Sigmoid colon (tissue), 7 donors: Measurements from ENCODE around the gene HNRNPL. TPM values are rescaled to one million over a fixed set of nuclear protein-coding genes. Genes with fewer than 3 reads are reported as not detected.
"Not testable (repeated sequence)": the region's sequence is repeated elsewhere in the genome, so short reads cannot be mapped to it uniquely, and the experiment has no call there.

Experiments
- DNase-seq: peaks from one replicate; pipeline ENCODE4 v3.0.0-alpha.2; 2019
- H3K27ac ChIP-seq, 4 donors: fragments of 200-600 bp; sonication (generic); one replicate each; pipeline ENCODE4 v1.5.1; 2016 to 2019; ENCODE audit warnings: mild to moderate bottlenecking in 1 of 4
- H3K27me3 ChIP-seq, 3 donors: fragments of 200-600 bp; sonication (generic); one replicate each; pipeline ENCODE4 v1.5.1; 2019; ENCODE audit warnings: mild to moderate bottlenecking in 1 of 3
- H3K36me3 ChIP-seq, 4 donors: fragments of 200-600 bp; sonication (generic); one replicate each; pipeline ENCODE4 v1.5.1; 2016 to 2019
- H3K4me1 ChIP-seq, 4 donors: fragments of 200-600 bp; sonication (generic); one replicate each; pipeline ENCODE4 v1.5.1; 2017 to 2019
- H3K4me3 ChIP-seq, 4 donors: fragments of 200-600 bp; sonication (generic); one replicate each; pipeline ENCODE4 v1.5.1; 2017 to 2019; ENCODE audit warnings: mild to moderate bottlenecking in 2 of 4, moderate library complexity in 1 of 4
- H3K9me3 ChIP-seq, 4 donors: fragments of 200-600 bp in 3 of 4; sonication (generic) in 3 of 4; one replicate each; pipeline versions ENCODE4 v1.5.1 to v1.6.1; 2013 to 2019
- EP300 ChIP-seq, 4 donors: sonication (generic); formaldehyde crosslinking; IDR thresholded peaks; one replicate each; pipeline ENCODE4 v1.6.1; 2017; ENCODE audit warnings: antibody characterized with exemption in 4 of 4
- POLR2A ChIP-seq, 2 donors: fragments of 450-650 bp; IDR thresholded peaks; one replicate each; pipeline ENCODE4 v1.6.1; 2016; ENCODE audit warnings: antibody characterized with exemption in 2 of 2, mild to moderate bottlenecking in 2 of 2, moderate library complexity in 2 of 2
- POLR2AphosphoS5 ChIP-seq, 4 donors: sonication (generic); formaldehyde crosslinking; IDR thresholded peaks; one replicate each; pipeline ENCODE4 v1.6.1; 2017; ENCODE audit warnings: antibody characterized with exemption in 4 of 4
- WGBS, 2 donors: extraction: QIAGEN DNeasy Blood & Tissue Kit; methylation state at CpG; one replicate each; pipeline ENCODE4 v1.1.7; 2013; 5-methylcytosine and 5-hydroxymethylcytosine counted together
- intact Hi-C: fragments of 100-400 bp; cut with DNase I; formaldehyde crosslinking; loops from one replicate; pipeline ENCODE4 v1.15.1; 2023
- polyA plus RNA-seq, 3 donors: library from polyadenylated mRNA; stranded (reverse); fragments of 200-250 nt; gene quantifications; one replicate each; pipeline ENCODE4 v1.2.3, GENCODE V29; 2013
- total RNA-seq, 4 donors: library from RNA; depleted of rRNA; stranded (reverse); fragments of >200 nt; gene quantifications; one replicate each; pipeline ENCODE4 v1.1.0, GENCODE V29; 2016
- TF ChIP-seq, protein P1 (sequence below), 4 experiments: fragments of 450-650 bp in 3 of 4; fragments of 200-600 bp in 1 of 4; IDR thresholded peaks; one replicate each; pipeline ENCODE4 v1.5.1; 2016 to 2019; ENCODE audit warnings: antibody characterized with exemption in 4 of 4, mild to moderate bottlenecking in 3 of 4, moderate library complexity in 2 of 4
- donor health status: healthy with polysubstance abuse.
- donor health status: Bipolar disorder and iron deficiency.
- donor health status: healthy.

Gene HNRNPL
- total and polyA plus RNA-seq, 7 donors = 115 to 206 (median 160) TPM

DNA sequence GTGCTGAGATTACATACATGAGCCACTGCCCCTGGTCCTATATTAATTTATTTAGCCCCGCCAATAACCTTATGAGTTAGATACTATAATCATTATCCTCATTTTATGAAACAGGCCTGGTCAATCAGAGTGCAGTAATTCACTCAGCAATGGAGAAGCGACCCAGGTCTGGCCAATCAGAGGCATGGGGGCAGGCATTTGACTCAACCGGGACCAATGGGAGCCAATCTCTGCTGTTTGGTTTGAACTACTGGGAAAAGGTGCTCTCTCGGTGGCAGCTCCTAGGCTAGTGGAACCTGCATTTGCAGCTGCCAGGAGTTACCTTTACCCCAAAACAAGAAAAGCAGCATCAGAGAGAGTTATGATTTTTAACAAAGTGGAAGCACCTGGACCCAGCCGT, 43.1 kb upstream of the HNRNPL start:
- no peaks in the 10 kb centered on the region for H3K27me3 ChIP-seq
- intact Hi-C loops = no loop called here
- DNase-seq = no peak
- no peak overlapping the region for H3K27ac ChIP-seq
- no peak overlapping the region for H3K4me3 ChIP-seq
- H3K4me1 ChIP-seq = peaks cover 0 to 34% (median 17%) of the 10 kb centered on the region in 4 donors
- WGBS, 2 donors = 84 to 88% methylated on average over 5 of the region's 5 CpGs
- no peaks in the 10 kb centered on the region for H3K9me3 ChIP-seq
- TF ChIP-seq EP300 (IDR thresholded peaks at IDR 0.05) (no peak), POLR2A (IDR thresholded peaks at IDR 0.05) (no peak), POLR2AphosphoS5 (IDR thresholded peaks at IDR 0.05) (no peak)
- TF ChIP-seq, protein P1, sequence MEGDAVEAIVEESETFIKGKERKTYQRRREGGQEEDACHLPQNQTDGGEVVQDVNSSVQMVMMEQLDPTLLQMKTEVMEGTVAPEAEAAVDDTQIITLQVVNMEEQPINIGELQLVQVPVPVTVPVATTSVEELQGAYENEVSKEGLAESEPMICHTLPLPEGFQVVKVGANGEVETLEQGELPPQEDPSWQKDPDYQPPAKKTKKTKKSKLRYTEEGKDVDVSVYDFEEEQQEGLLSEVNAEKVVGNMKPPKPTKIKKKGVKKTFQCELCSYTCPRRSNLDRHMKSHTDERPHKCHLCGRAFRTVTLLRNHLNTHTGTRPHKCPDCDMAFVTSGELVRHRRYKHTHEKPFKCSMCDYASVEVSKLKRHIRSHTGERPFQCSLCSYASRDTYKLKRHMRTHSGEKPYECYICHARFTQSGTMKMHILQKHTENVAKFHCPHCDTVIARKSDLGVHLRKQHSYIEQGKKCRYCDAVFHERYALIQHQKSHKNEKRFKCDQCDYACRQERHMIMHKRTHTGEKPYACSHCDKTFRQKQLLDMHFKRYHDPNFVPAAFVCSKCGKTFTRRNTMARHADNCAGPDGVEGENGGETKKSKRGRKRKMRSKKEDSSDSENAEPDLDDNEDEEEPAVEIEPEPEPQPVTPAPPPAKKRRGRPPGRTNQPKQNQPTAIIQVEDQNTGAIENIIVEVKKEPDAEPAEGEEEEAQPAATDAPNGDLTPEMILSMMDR (IDR thresholded peaks at IDR 0.05) = no peak
- peaks cover 10 to 46% (median 21%) of the 10 kb centered on the region in 4 donors for H3K36me3 ChIP-seq

DNA sequence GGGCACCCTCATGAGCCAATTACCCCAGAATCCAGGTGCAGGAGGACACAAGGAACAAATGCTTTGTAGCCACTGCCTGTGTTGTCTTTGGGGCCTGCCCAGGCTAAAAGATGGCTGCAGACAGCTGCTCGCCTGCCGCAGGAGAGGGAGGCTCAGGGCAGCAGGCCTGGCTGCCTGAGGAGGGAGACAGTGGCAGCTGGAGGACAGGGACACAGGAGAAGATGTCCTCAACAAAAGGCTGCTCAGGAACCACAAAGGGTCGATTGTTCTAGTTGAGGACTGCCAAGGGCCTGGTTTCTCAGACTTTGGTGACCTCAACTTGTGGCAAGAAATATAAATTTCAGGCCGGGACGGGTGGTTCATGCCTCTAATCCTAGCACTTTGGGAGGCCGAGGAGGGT, 42.0 kb upstream of the HNRNPL start:
- H3K36me3 ChIP-seq = peaks cover 10 to 49% (median 21%) of the 10 kb centered on the region in 4 donors
- TF ChIP-seq EP300 (IDR thresholded peaks at IDR 0.05) (no peak), POLR2AphosphoS5 (IDR thresholded peaks at IDR 0.05) (no peak), POLR2A (IDR thresholded peaks at IDR 0.05) (no peak)
- TF ChIP-seq, protein P1 (IDR thresholded peaks at IDR 0.05) = no peak
- intact Hi-C loops = no loop called here
- no peaks in the 10 kb centered on the region for H3K9me3 ChIP-seq
- no peak overlapping the region for H3K4me3 ChIP-seq
- no peak overlapping the region for H3K27ac ChIP-seq
- DNase-seq = no peak
- WGBS, 2 donors = 93 to 94% methylated on average over 6 of the region's 6 CpGs
- peaks cover 0 to 27% (median 7%) of the 10 kb centered on the region in 4 donors for H3K4me1 ChIP-seq
- H3K27me3 ChIP-seq = no peaks in the 10 kb centered on the region

DNA sequence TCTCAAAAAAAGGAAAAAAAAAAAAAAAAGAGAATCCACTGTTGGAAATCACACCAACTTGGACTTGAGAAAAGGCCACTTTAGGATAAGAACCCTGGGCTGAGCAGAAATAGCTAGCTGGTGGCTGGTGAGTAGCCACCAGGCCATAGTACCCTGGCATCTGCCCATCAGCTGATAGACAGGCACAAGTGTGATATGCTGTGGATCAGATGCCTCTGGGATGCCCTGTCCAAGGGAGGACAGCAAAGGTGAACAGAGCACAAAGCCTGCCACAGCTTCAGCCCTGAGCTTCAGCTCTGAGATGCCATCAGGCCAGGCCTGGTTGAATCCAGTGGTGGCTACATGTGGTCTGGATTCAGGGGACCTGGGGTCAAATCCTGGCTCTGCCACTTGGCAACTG, 40.9 kb upstream of the HNRNPL start:
- Histone ChIP-seq H3K27me3 (no peaks in the 10 kb centered on the region), H3K9me3 (no peaks in the 10 kb centered on the region), H3K4me1 (peaks cover 0 to 27% (median 12%) of the 10 kb centered on the region in 4 donors), H3K4me3 (no peak overlapping the region), H3K27ac (no peak overlapping the region), H3K36me3 (peaks cover 10 to 49% (median 21%) of the 10 kb centered on the region in 4 donors)
- TF ChIP-seq, protein P1 (IDR thresholded peaks at IDR 0.05) = no peak
- TF ChIP-seq EP300 (IDR thresholded peaks at IDR 0.05) (no peak), POLR2AphosphoS5 (IDR thresholded peaks at IDR 0.05) (no peak), POLR2A (IDR thresholded peaks at IDR 0.05) (no peak)
- intact Hi-C loops = no loop called here
- DNase-seq = no peak

DNA sequence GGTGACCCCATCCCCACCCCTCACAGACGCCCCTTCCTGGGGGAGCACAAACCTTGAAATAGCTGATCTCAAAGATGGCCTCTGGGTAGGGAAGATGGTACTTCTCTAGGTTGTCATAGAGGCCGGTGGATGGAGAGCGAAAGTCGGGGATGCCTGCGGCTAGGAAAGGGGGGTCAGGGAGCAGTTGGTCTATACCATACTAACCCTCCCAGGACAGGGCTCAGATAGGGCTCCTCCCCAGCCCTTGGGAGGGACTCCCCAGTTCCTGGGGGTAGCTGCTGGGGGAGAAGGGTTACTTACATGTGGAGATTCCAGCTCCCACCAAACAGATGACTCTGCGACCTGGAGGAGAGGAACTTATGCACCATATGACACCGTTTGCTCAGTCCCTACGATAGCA, 40.0 kb upstream of the HNRNPL start:
- WGBS, 2 donors = 93 to 95% methylated on average over 8 of the region's 8 CpGs
- Histone ChIP-seq H3K4me3 (no peak overlapping the region), H3K27me3 (no peaks in the 10 kb centered on the region), H3K9me3 (no peaks in the 10 kb centered on the region), H3K36me3 (peaks cover 10 to 49% (median 21%) of the 10 kb centered on the region in 4 donors), H3K27ac (no peak overlapping the region), H3K4me1 (peaks cover 0 to 22% (median 9%) of the 10 kb centered on the region in 4 donors)
- TF ChIP-seq POLR2AphosphoS5 (IDR thresholded peaks at IDR 0.05) (no peak), EP300 (IDR thresholded peaks at IDR 0.05) (no peak), POLR2A (IDR thresholded peaks at IDR 0.05) (no peak)
- TF ChIP-seq, protein P1 (IDR thresholded peaks at IDR 0.05) = no peak
- intact Hi-C loops = no loop called here
- no peak for DNase-seq

DNA sequence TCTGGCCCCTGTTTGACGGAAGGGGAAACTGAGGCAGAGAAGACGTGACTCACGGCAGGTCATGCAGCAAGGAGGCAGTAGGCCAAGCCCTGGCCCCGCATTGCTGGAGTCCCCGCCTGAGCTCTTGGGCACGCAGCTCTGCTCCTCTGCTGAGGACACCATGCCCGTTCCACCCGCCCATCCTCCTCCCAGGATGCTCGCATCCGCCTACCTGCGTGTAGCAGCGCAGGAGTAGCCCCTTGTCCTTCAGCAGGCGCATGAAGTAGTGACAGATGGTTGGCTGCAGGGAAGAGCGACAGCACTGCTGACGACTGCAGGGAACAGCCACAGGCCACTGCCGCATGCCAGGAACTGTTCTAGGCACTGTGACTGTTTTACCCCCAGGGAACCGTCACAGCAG, 39.1 kb upstream of the HNRNPL start:
- Histone ChIP-seq H3K27me3 (no peaks in the 10 kb centered on the region), H3K4me1 (peaks cover 0 to 21% (median 9%) of the 10 kb centered on the region in 4 donors), H3K9me3 (no peaks in the 10 kb centered on the region), H3K36me3 (peaks cover 10 to 56% (median 21%) of the 10 kb centered on the region in 4 donors), H3K4me3 (no peak overlapping the region), H3K27ac (no peak overlapping the region)
- 96 to 97% methylated on average over 17 of the region's 17 CpGs for WGBS, 2 donors
- no peak for TF ChIP-seq POLR2A (IDR thresholded peaks at IDR 0.05)
- no peak for TF ChIP-seq POLR2AphosphoS5 (IDR thresholded peaks at IDR 0.05)
- TF ChIP-seq, protein P1 (IDR thresholded peaks at IDR 0.05) = no peak
- TF ChIP-seq EP300 (IDR thresholded peaks at IDR 0.05) = no peak
- no peak for DNase-seq
- intact Hi-C loops = no loop called here

DNA sequence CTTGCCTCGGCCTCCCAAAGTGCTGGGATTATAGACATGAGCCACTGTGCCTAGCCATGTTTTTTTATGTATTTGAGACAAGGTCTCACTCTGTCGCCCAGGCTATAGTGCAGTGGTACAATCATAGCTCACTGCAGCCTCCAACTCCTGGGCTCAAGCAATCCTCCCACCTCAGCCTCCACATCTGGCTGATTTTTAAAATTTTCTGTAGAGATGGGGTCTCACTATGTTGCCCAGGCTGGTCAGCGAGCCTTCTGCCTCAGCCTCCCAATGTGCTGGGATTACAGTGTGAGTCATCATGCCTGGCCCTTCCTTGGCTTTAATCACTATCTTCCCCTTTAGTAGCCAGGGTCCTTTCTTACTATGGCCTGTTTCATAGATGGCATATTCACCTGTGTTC, 34.9 kb upstream of the HNRNPL start:
- H3K4me3 ChIP-seq, H3K27ac ChIP-seq, H3K27me3 ChIP-seq, H3K9me3 ChIP-seq, intact Hi-C loops, DNase-seq: not testable (repeated sequence)
- 97 to 98% methylated on average over 3 of the region's 3 CpGs for WGBS, 2 donors
- peaks cover 0 to 12% (median 8%) of the 10 kb centered on the region in 4 donors for H3K4me1 ChIP-seq
- H3K36me3 ChIP-seq = peaks cover 24 to 69% (median 35%) of the 10 kb centered on the region in 4 donors
